ENCODE results near the gene BMX.

Gene BMX

GRCh38 chrX:15579778-15580747 is 79.5 kb downstream of the BMX start:
- no peak overlapping the region for H3K4me3 ChIP-seq (ENCODE audit: low read depth, low read length)
- TF ChIP-seq CTCF (conservative IDR thresholded peaks at IDR 0.05; ENCODE audit: low read depth, low read length), result no peak
- DNase-seq (ENCODE audit: low read depth), result peak; percentile 23

- no peak overlapping the region for H3K4me3 ChIP-seq (ENCODE audit: low read depth, low read length)
- no peak for DNase-seq (ENCODE audit: low read depth)
- peak; percentile 21 for TF ChIP-seq CTCF (conservative IDR thresholded peaks at IDR 0.05; ENCODE audit: low read depth, low read length)
Measured at GRCh38 chrX:15594371-15594770, 93.8 kb downstream of the BMX start.

- DNase-seq (ENCODE audit: low read depth), result no peak
- no peak overlapping the region for H3K4me3 ChIP-seq (ENCODE audit: low read depth, low read length)
- TF ChIP-seq CTCF (conservative IDR thresholded peaks at IDR 0.05; ENCODE audit: low read depth, low read length), result no peak
Measured at GRCh38 chrX:15598026-15598425, 97.4 kb downstream of the BMX start.

- no peak for TF ChIP-seq CTCF (conservative IDR thresholded peaks at IDR 0.05; ENCODE audit: low read depth, low read length)
- no peak for DNase-seq (ENCODE audit: low read depth)
- no peak overlapping the region for H3K4me3 ChIP-seq (ENCODE audit: low read depth, low read length)
Measured at GRCh38 chrX:15599461-15599860, 98.9 kb downstream of the BMX start.

GRCh38 chrX:15600049-15600448 is 99.4 kb downstream of the BMX start:
- TF ChIP-seq CTCF (conservative IDR thresholded peaks at IDR 0.05; ENCODE audit: low read depth, low read length), result no peak
- H3K4me3 ChIP-seq (ENCODE audit: low read depth, low read length), result no peak overlapping the region
- DNase-seq (ENCODE audit: low read depth), result no peak

GRCh38 chrX:15600745-15601144 is 100.1 kb downstream of the BMX start, which contains the start of gene ACE2:
Gene ACE2 (minus strand): TSS chrX:15600960. CDS start chrX:15600911, 49 bp downstream.
- no peak for DNase-seq (ENCODE audit: low read depth)
- no peak for TF ChIP-seq CTCF (conservative IDR thresholded peaks at IDR 0.05; ENCODE audit: low read depth, low read length)
- no peak within 1 kb of the TSS for H3K4me3 ChIP-seq (ENCODE audit: low read depth, low read length)

GRCh38 chrX:15601932-15602331 is 101.3 kb downstream of the BMX start:
- no peak for DNase-seq (ENCODE audit: low read depth)
- no peak overlapping the region for H3K4me3 ChIP-seq (ENCODE audit: low read depth, low read length)
- no peak for TF ChIP-seq CTCF (conservative IDR thresholded peaks at IDR 0.05; ENCODE audit: low read depth, low read length)

All from choroid plexus epithelial cell (primary cell).